ENCODE measurements around the gene GGT7. TPM values are rescaled to one million over a fixed set of nuclear protein-coding genes. Genes with fewer than 3 reads are reported as not detected.

GGT7 gene
- total and polyA plus RNA-seq, 9 of the 15 experiments (the other 6 are each of a cell fraction or from before 2014, with no cell fraction given) = 0.04 to 18.3 (median 5.9) TPM

DNA sequence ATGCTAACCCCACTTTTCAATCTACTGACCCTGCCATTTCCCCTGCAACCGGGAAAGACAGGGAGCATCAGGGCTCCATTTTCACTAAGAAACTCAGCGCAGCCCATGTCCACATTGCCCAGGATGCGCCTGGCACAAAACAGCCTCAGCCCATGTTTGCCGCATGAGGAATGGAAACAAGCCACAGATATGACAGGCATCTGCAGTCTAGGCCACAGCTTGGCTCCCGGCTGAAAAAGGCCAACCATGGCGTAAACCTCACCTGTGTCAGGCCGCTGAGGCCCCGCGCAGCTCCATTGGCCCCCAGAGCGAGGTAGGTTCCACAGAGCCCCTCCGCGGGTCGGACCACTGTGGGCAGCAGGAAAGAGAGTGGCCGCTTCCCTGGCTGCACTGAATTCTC, 21.7 kb downstream of the GGT7 start:
- no peak for ATAC-seq
- BruUV-seq (replicated peaks) = no TSS peak
- in situ Hi-C loops (cut with MboI) (loop anchor here (10.0 kb wide), 1 partner anchor 394 kb away; no protein-coding TSS in a partner anchor), intact Hi-C loops (cut with micrococcal nuclease) (no loop called here)
- H3K36me3 ChIP-seq (ENCODE audit: control insufficient read depth, insufficient read depth, low read length) = peaks cover 44% of the 10 kb centered on the region; the same call in 2 of the 3 replicates
- CTCF ChIA-PET (ENCODE audit: low intra/inter-chr PET ratio) = no interaction called here
- H3K27me3 ChIP-seq (ENCODE audit: control insufficient read depth in 2 of 2, insufficient read depth in 2 of 2, low read length in 2 of 2) = no peaks in the 10 kb centered on the region
- no peak overlapping the region for H3K4me3 ChIP-seq
- peaks cover 3% of the 10 kb centered on the region for H3K9me1 ChIP-seq (ENCODE audit: control insufficient read depth, insufficient read depth, low read length)
- H3K79me2 ChIP-seq (ENCODE audit: control insufficient read depth, insufficient read depth, low read length) = no peaks in the 10 kb centered on the region
- no peak overlapping the region for H3K4me2 ChIP-seq (ENCODE audit: insufficient read depth, low read length)
- H2AFZ ChIP-seq (ENCODE audit: low read depth, low read length) = no peak overlapping the region
- H3K9me3 ChIP-seq (replicated peaks; ENCODE audit: control insufficient read depth, insufficient read depth, low read depth, low read length) = no peaks in the 10 kb centered on the region
- POLR2A ChIA-PET = interaction anchor here (0.6 kb wide), 1 partner anchor 13 kb away, joined by 3 read pairs; no protein-coding TSS in a partner anchor
- no peak for DNase-seq (ENCODE audit: extremely low read depth in 1 of 4, low spot score in 3 of 4)
- H4K20me1 ChIP-seq (replicated peaks; ENCODE audit: control insufficient read depth, insufficient read depth, low read length) = no peaks in the 10 kb centered on the region
- 91% methylated on average over 14 of the region's 14 CpGs for WGBS (ENCODE audit: insufficient coverage, low coverage, missing lambda C conversion rate)
- peaks cover 2 to 6% of the 10 kb centered on the region in 2 experiments; a peak in 2 of 5 replicates for H3K4me1 ChIP-seq (replicated peaks in 1 of 2; ENCODE audit: control insufficient read depth in 2 of 2, insufficient read depth in 2 of 2, low read length in 2 of 2)
- no peak overlapping the region for H3K27ac ChIP-seq (ENCODE audit: extremely low read depth, low read depth, low read length)
- no peak for TF ChIP-seq CSDE1 (IDR thresholded peaks at IDR 0.05)
- TF ChIP-seq PHTF2 (CRISPR knock-in tag; IDR thresholded peaks at IDR 0.05) = no peak
- TF ChIP-seq PTTG1 (tag; IDR thresholded peaks at IDR 0.05; ENCODE audit: low read depth) = no peak
- TF ChIP-seq ESRRB (CRISPR knock-in tag; IDR thresholded peaks at IDR 0.05; ENCODE audit: borderline replicate concordance) = no peak
- no peak for TF ChIP-seq SRSF1 (IDR thresholded peaks at IDR 0.05; ENCODE audit: low read depth, low read length)
- TF ChIP-seq NFIX (CRISPR knock-in tag; IDR thresholded peaks at IDR 0.05; ENCODE audit: low read depth) = no peak
- H3K9ac ChIP-seq (ENCODE audit: insufficient read depth in 1 of 2, low read depth in 2 of 2, low read length in 2 of 2) = peak overlapping the region in 1 of 2 experiments; percentile 65; a peak in 2 of 4 replicates
- FAIRE-seq = no peak

DNA sequence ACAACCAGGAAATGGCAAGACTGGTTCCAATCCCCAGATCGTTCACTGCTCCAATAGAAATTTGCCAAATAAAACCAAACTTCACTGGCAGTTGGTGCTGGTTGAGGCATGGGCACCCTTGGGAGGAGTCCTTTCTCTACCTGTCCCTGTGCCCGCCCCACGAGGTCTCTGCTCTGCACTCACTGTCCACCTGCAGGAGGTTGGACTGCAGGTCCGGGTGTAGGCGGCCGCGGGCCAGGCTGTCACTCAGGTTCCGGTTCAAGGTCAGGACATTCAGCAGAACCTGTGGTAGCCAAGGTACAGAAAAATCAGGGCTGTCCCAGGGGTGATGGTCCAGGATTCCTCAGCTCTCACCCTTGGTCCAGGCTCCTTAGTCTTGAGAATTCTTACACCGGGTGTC, 22.9 kb downstream of the GGT7 start:
- Histone ChIP-seq H2AFZ (ENCODE audit: low read depth, low read length) (no peak overlapping the region), H3K9me1 (ENCODE audit: control insufficient read depth, insufficient read depth, low read length) (peaks cover 3% of the 10 kb centered on the region), H3K27ac (ENCODE audit: extremely low read depth, low read depth, low read length) (no peak overlapping the region), H4K20me1 (replicated peaks; ENCODE audit: control insufficient read depth, insufficient read depth, low read length) (no peaks in the 10 kb centered on the region), H3K4me1 (replicated peaks in 1 of 2; ENCODE audit: control insufficient read depth in 2 of 2, insufficient read depth in 2 of 2, low read length in 2 of 2) (peaks cover 0 to 6% of the 10 kb centered on the region in 2 experiments; a peak in 2 of 5 replicates), H3K27me3 (ENCODE audit: control insufficient read depth in 2 of 2, insufficient read depth in 2 of 2, low read length in 2 of 2) (no peaks in the 10 kb centered on the region), H3K4me2 (ENCODE audit: insufficient read depth, low read length) (no peak overlapping the region), H3K79me2 (ENCODE audit: control insufficient read depth, insufficient read depth, low read length) (no peaks in the 10 kb centered on the region), H3K9ac (ENCODE audit: insufficient read depth in 1 of 2, low read depth in 2 of 2, low read length in 2 of 2) (no peak overlapping the region), H3K36me3 (ENCODE audit: control insufficient read depth, insufficient read depth, low read length) (peaks cover 37% of the 10 kb centered on the region; the same call in 2 of the 3 replicates), H3K9me3 (replicated peaks; ENCODE audit: control insufficient read depth, insufficient read depth, low read depth, low read length) (no peaks in the 10 kb centered on the region), H3K4me3 (no peak overlapping the region)
- intact Hi-C loops (cut with micrococcal nuclease) = no loop called here
- CTCF ChIA-PET (ENCODE audit: low intra/inter-chr PET ratio) = no interaction called here
- in situ Hi-C loops (cut with MboI) = loop anchor here (10.0 kb wide), 1 partner anchor 395 kb away; no protein-coding TSS in a partner anchor
- ATAC-seq (no peak), DNase-seq (ENCODE audit: extremely low read depth in 1 of 4, low spot score in 3 of 4) (no peak), FAIRE-seq (no peak)
- POLR2A ChIA-PET = no interaction called here
- 80% methylated on average over 9 of the region's 9 CpGs for WGBS (ENCODE audit: insufficient coverage, low coverage, missing lambda C conversion rate)
- no TSS peak for BruUV-seq (replicated peaks)
- TF ChIP-seq HEY1 (CRISPR knock-in tag; IDR thresholded peaks at IDR 0.05; ENCODE audit: borderline replicate concordance) (no peak), NR2C1 (IDR thresholded peaks at IDR 0.05) (no peak), NR2C1 (tag; IDR thresholded peaks at IDR 0.05) (no peak), HNRNPK (IDR thresholded peaks at IDR 0.05; ENCODE audit: low read depth, low read length, poor library complexity, severe bottlenecking) (no peak), NCOA6 (IDR thresholded peaks at IDR 0.05) (no peak), FIP1L1 (IDR thresholded peaks at IDR 0.05; ENCODE audit: low read depth, low read length, poor library complexity, severe bottlenecking) (no peak), MXI1 (IDR thresholded peaks at IDR 0.05; ENCODE audit: low read depth, low read length) (no peak), ZNF408 (CRISPR knock-in tag; IDR thresholded peaks at IDR 0.05; ENCODE audit: low read depth) (no peak), ZNF41 (CRISPR knock-in tag; conservative IDR thresholded peaks at IDR 0.05) (no peak)
- TF ChIP-seq, protein P1, sequence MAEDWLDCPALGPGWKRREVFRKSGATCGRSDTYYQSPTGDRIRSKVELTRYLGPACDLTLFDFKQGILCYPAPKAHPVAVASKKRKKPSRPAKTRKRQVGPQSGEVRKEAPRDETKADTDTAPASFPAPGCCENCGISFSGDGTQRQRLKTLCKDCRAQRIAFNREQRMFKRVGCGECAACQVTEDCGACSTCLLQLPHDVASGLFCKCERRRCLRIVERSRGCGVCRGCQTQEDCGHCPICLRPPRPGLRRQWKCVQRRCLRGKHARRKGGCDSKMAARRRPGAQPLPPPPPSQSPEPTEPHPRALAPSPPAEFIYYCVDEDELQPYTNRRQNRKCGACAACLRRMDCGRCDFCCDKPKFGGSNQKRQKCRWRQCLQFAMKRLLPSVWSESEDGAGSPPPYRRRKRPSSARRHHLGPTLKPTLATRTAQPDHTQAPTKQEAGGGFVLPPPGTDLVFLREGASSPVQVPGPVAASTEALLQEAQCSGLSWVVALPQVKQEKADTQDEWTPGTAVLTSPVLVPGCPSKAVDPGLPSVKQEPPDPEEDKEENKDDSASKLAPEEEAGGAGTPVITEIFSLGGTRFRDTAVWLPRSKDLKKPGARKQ (CRISPR knock-in tag; IDR thresholded peaks at IDR 0.05) = no peak
